ENCODE measurements around the gene TEKT2. TPM values are rescaled to one million over a fixed set of nuclear protein-coding genes. Genes with fewer than 3 reads are reported as not detected.

Gene TEKT2
- total and polyA plus RNA-seq, 4 donors = 10.2 to 40.2 (median 16.5) TPM

DNA sequence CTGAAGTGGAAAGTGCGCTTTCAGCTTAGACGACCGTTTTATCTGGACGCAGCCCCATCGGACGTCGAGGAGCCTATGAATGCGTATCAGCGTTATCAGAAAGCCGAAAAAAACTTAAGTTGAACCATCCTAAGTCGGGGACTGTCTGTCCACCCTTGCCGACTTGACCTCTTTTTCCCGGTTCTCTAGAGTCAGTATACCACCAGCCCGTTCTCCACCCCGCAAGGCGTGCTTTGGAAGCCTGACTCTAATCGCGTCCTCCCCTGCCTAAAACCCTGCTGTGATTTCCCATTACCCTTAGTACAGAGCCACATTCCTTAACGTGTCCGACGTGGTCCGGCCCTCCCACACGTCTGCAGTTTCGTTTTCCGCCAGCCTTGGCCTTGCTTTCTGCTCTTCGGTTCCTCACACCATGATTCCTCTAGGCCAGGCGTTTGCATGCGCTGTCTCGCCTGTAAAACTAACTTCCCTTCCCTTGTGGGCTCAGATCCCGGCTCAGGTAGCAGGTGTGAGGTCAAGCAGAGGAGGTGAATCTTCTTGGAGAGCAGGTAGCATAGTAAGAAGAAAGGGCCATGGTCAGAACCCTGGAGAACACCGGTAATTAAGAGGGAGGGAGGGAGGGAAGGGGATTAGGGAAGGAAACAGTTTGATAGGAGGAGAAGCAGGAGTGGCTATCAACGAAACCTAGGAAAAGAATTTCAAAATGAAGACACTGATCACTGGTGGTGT lies 5.7 kb downstream of the TEKT2 start:
- Histone ChIP-seq H3K9me3 (ENCODE audit: control insufficient read depth in 4 of 4, insufficient read depth in 3 of 4, low read length in 3 of 4) (no peaks in the 10 kb centered on the region), H3K27me3 (ENCODE audit: control insufficient read depth in 3 of 3, insufficient read depth in 3 of 3, low read length in 2 of 3) (no peaks in the 10 kb centered on the region), H3K36me3 (ENCODE audit: control insufficient read depth in 4 of 4, insufficient read depth in 4 of 4, low read length in 4 of 4) (peaks cover 3 to 35% (median 27%) of the 10 kb centered on the region in 4 donors), H3K4me3 (peak overlapping the region; percentile 94), H3K9ac (ENCODE audit: insufficient read depth in 1 of 2, low read length in 2 of 2) (peak overlapping the region; percentile 41 to 65), H3K27ac (ENCODE audit: low read depth in 1 of 2, low read length in 1 of 2) (peak overlapping the region in 1 of 2 donors; percentile 95), H3K4me1 (ENCODE audit: control insufficient read depth in 5 of 5, insufficient read depth in 5 of 5, low read length in 5 of 5) (peaks cover 0 to 16% (median 4%) of the 10 kb centered on the region in 5 donors)
- DNase-seq = peak in 2 of 3 donors; percentile 22 to 27
- peak; percentile 35 for ATAC-seq (ENCODE audit: insufficient read depth, low FRiP score)
- 5% methylated on average over 32 of the region's 32 CpGs for WGBS, 2 donors
- TF ChIP-seq, protein P1, sequence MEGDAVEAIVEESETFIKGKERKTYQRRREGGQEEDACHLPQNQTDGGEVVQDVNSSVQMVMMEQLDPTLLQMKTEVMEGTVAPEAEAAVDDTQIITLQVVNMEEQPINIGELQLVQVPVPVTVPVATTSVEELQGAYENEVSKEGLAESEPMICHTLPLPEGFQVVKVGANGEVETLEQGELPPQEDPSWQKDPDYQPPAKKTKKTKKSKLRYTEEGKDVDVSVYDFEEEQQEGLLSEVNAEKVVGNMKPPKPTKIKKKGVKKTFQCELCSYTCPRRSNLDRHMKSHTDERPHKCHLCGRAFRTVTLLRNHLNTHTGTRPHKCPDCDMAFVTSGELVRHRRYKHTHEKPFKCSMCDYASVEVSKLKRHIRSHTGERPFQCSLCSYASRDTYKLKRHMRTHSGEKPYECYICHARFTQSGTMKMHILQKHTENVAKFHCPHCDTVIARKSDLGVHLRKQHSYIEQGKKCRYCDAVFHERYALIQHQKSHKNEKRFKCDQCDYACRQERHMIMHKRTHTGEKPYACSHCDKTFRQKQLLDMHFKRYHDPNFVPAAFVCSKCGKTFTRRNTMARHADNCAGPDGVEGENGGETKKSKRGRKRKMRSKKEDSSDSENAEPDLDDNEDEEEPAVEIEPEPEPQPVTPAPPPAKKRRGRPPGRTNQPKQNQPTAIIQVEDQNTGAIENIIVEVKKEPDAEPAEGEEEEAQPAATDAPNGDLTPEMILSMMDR (IDR thresholded peaks at IDR 0.05; ENCODE audit: control extremely low read depth, extremely low read depth) = no peak

DNA sequence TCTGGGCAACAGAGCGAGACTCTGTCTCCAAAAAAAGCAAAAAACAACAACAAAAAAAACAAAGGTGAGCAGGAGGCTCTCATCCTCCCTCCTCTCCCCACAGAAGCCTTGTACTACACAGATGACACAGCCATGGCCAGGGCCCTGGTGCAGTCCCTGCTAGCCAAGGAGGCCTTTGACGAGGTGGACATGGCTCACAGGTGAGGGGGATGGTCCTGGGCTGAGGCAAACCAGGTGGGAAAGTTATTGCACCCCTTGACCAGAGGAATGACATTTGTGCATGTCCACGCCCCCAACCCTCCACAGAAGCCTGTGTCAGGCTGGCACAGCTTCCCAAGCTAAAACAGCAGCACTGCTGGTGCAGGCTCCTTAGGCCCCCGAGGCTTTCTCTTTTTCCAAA lies 7.2 kb downstream of the TEKT2 start:
- DNase-seq (no peak), ATAC-seq (ENCODE audit: insufficient read depth, low FRiP score) (no peak)
- Histone ChIP-seq H3K9ac (ENCODE audit: insufficient read depth in 1 of 2, low read length in 2 of 2) (no peak overlapping the region), H3K4me3 (no peak overlapping the region), H3K9me3 (ENCODE audit: control insufficient read depth in 4 of 4, insufficient read depth in 3 of 4, low read length in 3 of 4) (no peaks in the 10 kb centered on the region), H3K36me3 (ENCODE audit: control insufficient read depth in 4 of 4, insufficient read depth in 4 of 4, low read length in 4 of 4) (peaks cover 3 to 44% (median 29%) of the 10 kb centered on the region in 4 donors), H3K27me3 (ENCODE audit: control insufficient read depth in 3 of 3, insufficient read depth in 3 of 3, low read length in 2 of 3) (no peaks in the 10 kb centered on the region), H3K4me1 (ENCODE audit: control insufficient read depth in 5 of 5, insufficient read depth in 5 of 5, low read length in 5 of 5) (peaks cover 3 to 16% (median 4%) of the 10 kb centered on the region in 5 donors), H3K27ac (ENCODE audit: low read depth in 1 of 2, low read length in 1 of 2) (no peak overlapping the region)
- TF ChIP-seq, protein P1 (IDR thresholded peaks at IDR 0.05; ENCODE audit: control extremely low read depth, extremely low read depth) = no peak
- 95 to 96% methylated on average over 4 of the region's 4 CpGs for WGBS, 2 donors

DNA sequence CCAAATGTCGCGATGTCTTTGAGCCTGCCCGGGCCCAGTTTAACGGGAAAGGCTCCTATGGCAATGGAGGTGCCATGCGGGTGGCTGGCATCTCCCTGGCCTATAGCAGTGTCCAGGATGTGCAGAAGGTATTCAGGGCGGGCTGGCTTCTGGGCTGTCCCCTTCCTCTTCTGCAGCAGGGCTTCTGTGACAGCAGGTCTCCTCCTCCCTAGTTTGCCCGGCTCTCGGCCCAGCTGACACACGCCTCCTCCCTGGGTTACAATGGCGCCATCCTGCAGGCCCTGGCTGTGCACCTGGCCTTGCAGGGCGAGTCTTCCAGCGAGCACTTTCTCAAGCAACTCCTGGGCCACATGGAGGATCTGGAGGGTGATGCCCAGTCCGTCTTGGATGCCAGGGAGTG lies 7.8 kb downstream of the TEKT2 start:
- Histone ChIP-seq H3K4me1 (ENCODE audit: control insufficient read depth in 5 of 5, insufficient read depth in 5 of 5, low read length in 5 of 5) (peaks cover 4 to 17% (median 7%) of the 10 kb centered on the region in 5 donors), H3K9ac (ENCODE audit: insufficient read depth in 1 of 2, low read length in 2 of 2) (no peak overlapping the region), H3K27me3 (ENCODE audit: control insufficient read depth in 3 of 3, insufficient read depth in 3 of 3, low read length in 2 of 3) (no peaks in the 10 kb centered on the region), H3K27ac (ENCODE audit: low read depth in 1 of 2, low read length in 1 of 2) (no peak overlapping the region), H3K4me3 (no peak overlapping the region), H3K9me3 (ENCODE audit: control insufficient read depth in 4 of 4, insufficient read depth in 3 of 4, low read length in 3 of 4) (no peaks in the 10 kb centered on the region), H3K36me3 (ENCODE audit: control insufficient read depth in 4 of 4, insufficient read depth in 4 of 4, low read length in 4 of 4) (peaks cover 3 to 50% (median 29%) of the 10 kb centered on the region in 4 donors)
- WGBS, 2 donors = 94 to 99% methylated on average over 13 of the region's 13 CpGs
- ATAC-seq (ENCODE audit: insufficient read depth, low FRiP score) (no peak), DNase-seq (no peak)
- TF ChIP-seq, protein P1 (IDR thresholded peaks at IDR 0.05; ENCODE audit: control extremely low read depth, extremely low read depth) = no peak
